Measurements from ENCODE around the gene RNF125. TPM values are rescaled to one million over a fixed set of nuclear protein-coding genes. Genes with fewer than 3 reads are reported as not detected.

The RNF125 gene
- total and polyA plus RNA-seq, 10 of the 15 experiments (the other 5 are each of a cell fraction or from before 2014, with no cell fraction given) = 0.79 to 3.9 (median 2.9) TPM

- TF ChIP-seq, protein P1, sequence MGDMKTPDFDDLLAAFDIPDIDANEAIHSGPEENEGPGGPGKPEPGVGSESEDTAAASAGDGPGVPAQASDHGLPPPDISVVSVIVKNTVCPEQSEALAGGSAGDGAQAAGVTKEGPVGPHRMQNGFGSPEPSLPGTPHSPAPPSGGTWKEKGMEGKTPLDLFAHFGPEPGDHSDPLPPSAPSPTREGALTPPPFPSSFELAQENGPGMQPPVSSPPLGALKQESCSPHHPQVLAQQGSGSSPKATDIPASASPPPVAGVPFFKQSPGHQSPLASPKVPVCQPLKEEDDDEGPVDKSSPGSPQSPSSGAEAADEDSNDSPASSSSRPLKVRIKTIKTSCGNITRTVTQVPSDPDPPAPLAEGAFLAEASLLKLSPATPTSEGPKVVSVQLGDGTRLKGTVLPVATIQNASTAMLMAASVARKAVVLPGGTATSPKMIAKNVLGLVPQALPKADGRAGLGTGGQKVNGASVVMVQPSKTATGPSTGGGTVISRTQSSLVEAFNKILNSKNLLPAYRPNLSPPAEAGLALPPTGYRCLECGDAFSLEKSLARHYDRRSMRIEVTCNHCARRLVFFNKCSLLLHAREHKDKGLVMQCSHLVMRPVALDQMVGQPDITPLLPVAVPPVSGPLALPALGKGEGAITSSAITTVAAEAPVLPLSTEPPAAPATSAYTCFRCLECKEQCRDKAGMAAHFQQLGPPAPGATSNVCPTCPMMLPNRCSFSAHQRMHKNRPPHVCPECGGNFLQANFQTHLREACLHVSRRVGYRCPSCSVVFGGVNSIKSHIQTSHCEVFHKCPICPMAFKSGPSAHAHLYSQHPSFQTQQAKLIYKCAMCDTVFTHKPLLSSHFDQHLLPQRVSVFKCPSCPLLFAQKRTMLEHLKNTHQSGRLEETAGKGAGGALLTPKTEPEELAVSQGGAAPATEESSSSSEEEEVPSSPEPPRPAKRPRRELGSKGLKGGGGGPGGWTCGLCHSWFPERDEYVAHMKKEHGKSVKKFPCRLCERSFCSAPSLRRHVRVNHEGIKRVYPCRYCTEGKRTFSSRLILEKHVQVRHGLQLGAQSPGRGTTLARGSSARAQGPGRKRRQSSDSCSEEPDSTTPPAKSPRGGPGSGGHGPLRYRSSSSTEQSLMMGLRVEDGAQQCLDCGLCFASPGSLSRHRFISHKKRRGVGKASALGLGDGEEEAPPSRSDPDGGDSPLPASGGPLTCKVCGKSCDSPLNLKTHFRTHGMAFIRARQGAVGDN (IDR thresholded peaks at IDR 0.05) = 0 out of 2 replicates have a peak, but pooled peaks have one; percentile 2
- TF ChIP-seq TCF3 (IDR thresholded peaks at IDR 0.05; ENCODE audit: borderline replicate concordance, insufficient read depth, low read depth, low read length) (no peak), YY1 (IDR thresholded peaks at IDR 0.05; ENCODE audit: low read depth, low read length) (no peak)
Measured at GRCh38 chr18:32093102-32093511, 74.5 kb downstream of the RNF125 start (continued).

DNA sequence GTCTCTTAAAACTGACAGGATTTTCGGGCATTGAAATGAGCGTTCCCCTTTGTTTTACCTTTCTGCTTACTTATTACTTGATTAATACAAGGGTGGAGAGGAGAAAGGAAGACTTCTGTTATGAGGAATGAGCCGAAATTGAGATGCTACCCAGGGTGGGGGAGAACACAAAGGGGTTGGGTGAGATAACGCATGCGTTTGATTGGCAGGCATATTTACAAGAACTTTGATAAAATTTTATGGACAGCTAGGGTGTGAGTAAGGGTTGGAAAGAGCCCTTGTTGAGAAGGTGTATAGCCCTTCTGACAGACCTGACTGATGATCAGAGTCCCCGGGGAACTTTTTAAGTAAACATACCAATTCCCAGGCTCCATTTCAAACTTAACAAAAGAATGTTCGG, 74.9 kb downstream of the RNF125 start:
- ChIA-PET SMC1A (ENCODE audit: uncharacterized antibody, unreplicated experiment) (no interaction called here), POLR2A (interaction anchor here (1.0 kb wide), 1 partner anchor 12 kb away, joined by 6 read pairs; no protein-coding TSS in a partner anchor), RAD21 (ENCODE audit: unreplicated experiment) (interaction anchor here (1.0 kb wide), 1 partner anchor 64 kb away, joined by 3 read pairs; no protein-coding TSS in a partner anchor), CTCF (no interaction called here)
- peak; percentile 94 for TF ChIP-seq PKNOX1 (IDR thresholded peaks at IDR 0.05)
- no peak for TF ChIP-seq USF2 (IDR thresholded peaks at IDR 0.05; ENCODE audit: borderline replicate concordance, low read depth, low read length)
- TF ChIP-seq, protein P2, sequence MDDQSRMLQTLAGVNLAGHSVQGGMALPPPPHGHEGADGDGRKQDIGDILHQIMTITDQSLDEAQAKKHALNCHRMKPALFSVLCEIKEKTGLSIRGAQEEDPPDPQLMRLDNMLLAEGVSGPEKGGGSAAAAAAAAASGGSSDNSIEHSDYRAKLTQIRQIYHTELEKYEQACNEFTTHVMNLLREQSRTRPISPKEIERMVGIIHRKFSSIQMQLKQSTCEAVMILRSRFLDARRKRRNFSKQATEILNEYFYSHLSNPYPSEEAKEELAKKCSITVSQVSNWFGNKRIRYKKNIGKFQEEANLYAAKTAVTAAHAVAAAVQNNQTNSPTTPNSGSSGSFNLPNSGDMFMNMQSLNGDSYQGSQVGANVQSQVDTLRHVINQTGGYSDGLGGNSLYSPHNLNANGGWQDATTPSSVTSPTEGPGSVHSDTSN (IDR thresholded peaks at IDR 0.05; ENCODE audit: insufficient replicate concordance, low read depth, low read length) = peak; percentile 77
- Histone ChIP-seq H3K4me3 (peak overlapping the region; percentile 86), H3K36me3 (ENCODE audit: control insufficient read depth in 2 of 2, insufficient read depth in 2 of 2, low read length in 1 of 2) (peaks cover 0 to 6% of the 10 kb centered on the region in 2 experiments; a peak in 1 of 4 replicates), H3K27ac (ENCODE audit: control insufficient read depth, insufficient read depth) (peak overlapping the region; percentile 90), H3K79me2 (ENCODE audit: control insufficient read depth, insufficient read depth, low read length) (peaks cover 58% of the 10 kb centered on the region), H3K4me2 (ENCODE audit: control insufficient read depth, insufficient read depth) (peak overlapping the region; percentile 74), H3K9me3 (replicated peaks; ENCODE audit: control insufficient read depth, insufficient read depth, low read length) (no peaks in the 10 kb centered on the region), H2AFZ (ENCODE audit: control insufficient read depth, low read depth, low read length) (no peak overlapping the region), H3K27me3 (replicated peaks in 1 of 2; ENCODE audit: control insufficient read depth in 2 of 2, insufficient read depth in 2 of 2, low read length in 1 of 2) (no peaks in the 10 kb centered on the region), H3K9ac (ENCODE audit: control insufficient read depth, insufficient read depth, low read length) (peak overlapping the region; percentile 86), H4K20me1 (ENCODE audit: control insufficient read depth, insufficient read depth) (no peaks in the 10 kb centered on the region), H3K4me1 (ENCODE audit: control insufficient read depth, insufficient read depth, low read length) (no peaks in the 10 kb centered on the region; the same call in 1 of the 2 replicates)
- intact Hi-C loops (cut with micrococcal nuclease; ENCODE audit: unreplicated experiment) = loop anchor here (2.0 kb wide), 2 partner anchors 75 to 151 kb away; partner anchors contain the start of genes RNF125 and TRAPPC8
- FAIRE-seq (peak; percentile 27), DNase-seq (ENCODE audit: low read depth, low spot score) (no peak), ATAC-seq (no peak)
- in situ Hi-C loops (cut with MboI) = no loop called here
- WGBS (ENCODE audit: insufficient coverage, insufficient replicate concordance, low lambda C conversion rate, missing lambda C conversion rate) = 11% methylated on average over 7 of the region's 7 CpGs
- no TSS peak for BruUV-seq (replicated peaks)

Measured in GM12878 (cell line).